Measurements from ENCODE around the gene ACTR3C. TPM values are rescaled to one million over a fixed set of nuclear protein-coding genes. Genes with fewer than 3 reads are reported as not detected.

Gene ACTR3C
- total and polyA plus RNA-seq, 2 donors (not counting 1 experiment from before 2014, with no cell fraction given) = 4.0 to 20.7 TPM

DNA sequence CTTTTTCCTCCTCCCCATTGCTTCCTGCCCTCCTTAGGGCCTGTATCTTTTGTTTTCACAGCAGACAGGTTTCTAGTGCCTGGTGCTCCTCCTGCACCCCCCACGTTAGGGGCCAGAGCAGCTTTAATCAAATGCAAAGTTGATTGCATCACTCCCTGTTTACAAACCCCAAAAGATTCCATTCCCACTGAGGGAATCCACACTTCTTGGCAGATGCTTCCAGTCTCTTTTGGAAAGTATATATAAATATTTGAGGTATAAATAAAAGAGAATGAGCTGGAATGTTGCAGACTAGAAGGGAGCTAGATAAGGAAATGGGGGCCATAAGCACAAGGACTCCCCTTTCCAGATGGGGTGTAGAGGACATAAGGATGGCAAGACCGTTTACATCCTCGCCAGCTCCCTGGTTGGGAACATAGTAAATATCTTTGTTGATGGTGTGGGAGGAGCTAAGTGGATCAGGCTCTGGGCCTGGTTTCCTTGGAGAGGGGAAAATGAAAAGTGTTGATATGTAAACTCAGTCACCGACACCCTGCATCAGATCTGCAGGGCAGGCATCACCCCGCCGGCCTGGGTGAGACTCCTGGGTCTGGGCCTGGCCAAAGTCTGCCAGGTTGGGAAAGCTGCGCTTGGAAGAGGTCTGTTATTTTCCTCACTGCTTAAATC, 11.9 kb upstream of the ACTR3C start:
- H3K9ac ChIP-seq (ENCODE audit: low read length) = no peak overlapping the region
- no peaks in the 10 kb centered on the region for H4K20me1 ChIP-seq (ENCODE audit: control insufficient read depth, insufficient read depth, low read length, poor library complexity, severe bottlenecking)
- no peaks in the 10 kb centered on the region for H3K79me2 ChIP-seq (ENCODE audit: control insufficient read depth, insufficient read depth, low read length)
- H3K9me3 ChIP-seq (ENCODE audit: control extremely low read depth in 1 of 3, control insufficient read depth in 2 of 3, insufficient read depth in 1 of 3, low read length in 2 of 3) = peaks cover 0 to 2% (median 0%) of the 10 kb centered on the region in 3 donors
- ChIA-PET POLR2A (no interaction called here), CTCF (no interaction called here)
- no peaks in the 10 kb centered on the region for H3K36me3 ChIP-seq (replicated peaks in 1 of 2; ENCODE audit: control extremely low read depth in 1 of 2, control insufficient read depth in 1 of 2, extremely low read depth in 1 of 2, insufficient read depth in 2 of 2, low read length in 1 of 2)
- intact Hi-C loops (cut with micrococcal nuclease) = no loop called here
- 94% methylated on average over 7 of the region's 7 CpGs for WGBS (ENCODE audit: insufficient coverage)
- H3K4me2 ChIP-seq (replicated peaks; ENCODE audit: low read depth, low read length, poor library complexity, severe bottlenecking) = no peak overlapping the region
- TF ChIP-seq EZH2 (IDR thresholded peaks at IDR 0.05; ENCODE audit: borderline replicate concordance, insufficient read depth, low read depth, low read length, poor library complexity, severe bottlenecking) = no peak
- no peak for TF ChIP-seq CTCF (IDR thresholded peaks at IDR 0.05)
- H3K27ac Mint-ChIP-seq = no peak overlapping the region
- H3K27ac ChIP-seq (ENCODE audit: low read length in 2 of 2) = no peak overlapping the region
- H3K4me3 Mint-ChIP-seq = no peak overlapping the region
- no peak for DNase-seq
- H3K4me3 ChIP-seq (ENCODE audit: control extremely low read depth in 1 of 5, extremely low read depth in 1 of 5, insufficient read depth in 1 of 5, low read depth in 2 of 5, low read length in 4 of 5) = no peak overlapping the region
- H3K9me3 Mint-ChIP-seq (ENCODE audit: insufficient read depth) = no peaks in the 10 kb centered on the region
- peaks cover 0 to 5% (median 2%) of the 10 kb centered on the region in 4 experiments for H3K27me3 ChIP-seq (replicated peaks in 1 of 4; ENCODE audit: control extremely low read depth in 1 of 4, control insufficient read depth in 3 of 4, insufficient read depth in 4 of 4, low read length in 3 of 4)
- H2AFZ ChIP-seq (ENCODE audit: insufficient read depth, low read depth, low read length, poor library complexity, severe bottlenecking) = no peak overlapping the region
- H3K27me3 Mint-ChIP-seq = peaks cover 9% of the 10 kb centered on the region
- peaks cover 4% of the 10 kb centered on the region in 2 donors for H3K4me1 ChIP-seq (ENCODE audit: control insufficient read depth in 2 of 2, insufficient read depth in 2 of 2, low read length in 2 of 2)
- peaks cover 12% of the 10 kb centered on the region for H3K4me1 Mint-ChIP-seq
- no peak for ATAC-seq (ENCODE audit: low read depth)

GRCh38 chr7:150334108-150334507, 10.8 kb upstream of the ACTR3C start:
- Histone ChIP-seq H3K4me2 (replicated peaks; ENCODE audit: low read depth, low read length, poor library complexity, severe bottlenecking) (no peak overlapping the region), H3K36me3 (replicated peaks in 1 of 2; ENCODE audit: control extremely low read depth in 1 of 2, control insufficient read depth in 1 of 2, extremely low read depth in 1 of 2, insufficient read depth in 2 of 2, low read length in 1 of 2) (peaks cover 0 to 3% of the 10 kb centered on the region in 2 experiments), H3K27me3 (replicated peaks in 1 of 4; ENCODE audit: control extremely low read depth in 1 of 4, control insufficient read depth in 3 of 4, insufficient read depth in 4 of 4, low read length in 3 of 4) (no peaks in the 10 kb centered on the region), H4K20me1 (ENCODE audit: control insufficient read depth, insufficient read depth, low read length, poor library complexity, severe bottlenecking) (no peaks in the 10 kb centered on the region), H2AFZ (ENCODE audit: insufficient read depth, low read depth, low read length, poor library complexity, severe bottlenecking) (no peak overlapping the region), H3K4me3 (ENCODE audit: control extremely low read depth in 1 of 5, extremely low read depth in 1 of 5, insufficient read depth in 1 of 5, low read depth in 2 of 5, low read length in 4 of 5) (no peak overlapping the region), H3K9ac (ENCODE audit: low read length) (no peak overlapping the region), H3K4me1 (ENCODE audit: control insufficient read depth in 2 of 2, insufficient read depth in 2 of 2, low read length in 2 of 2) (no peaks in the 10 kb centered on the region), H3K9me3 (ENCODE audit: control extremely low read depth in 1 of 3, control insufficient read depth in 2 of 3, insufficient read depth in 1 of 3, low read length in 2 of 3) (no peaks in the 10 kb centered on the region), H3K27ac (ENCODE audit: low read length in 2 of 2) (no peak overlapping the region), H3K79me2 (ENCODE audit: control insufficient read depth, insufficient read depth, low read length) (no peaks in the 10 kb centered on the region)
- ChIA-PET POLR2A (no interaction called here), CTCF (no interaction called here)
- WGBS (ENCODE audit: insufficient coverage) = 100% methylated on average over 5 of the region's 8 CpGs
- Mint-ChIP-seq H3K27me3 (peaks cover under 1% of the 10 kb centered on the region), H3K9me3 (ENCODE audit: insufficient read depth) (no peaks in the 10 kb centered on the region), H3K27ac (no peak overlapping the region), H3K4me3 (no peak overlapping the region), H3K4me1 (peaks cover under 1% of the 10 kb centered on the region)
- DNase-seq (no peak), ATAC-seq (ENCODE audit: low read depth) (no peak)
- intact Hi-C loops (cut with micrococcal nuclease) = no loop called here
- TF ChIP-seq CTCF (IDR thresholded peaks at IDR 0.05) (no peak), EZH2 (IDR thresholded peaks at IDR 0.05; ENCODE audit: borderline replicate concordance, insufficient read depth, low read depth, low read length, poor library complexity, severe bottlenecking) (no peak)
